GM13976 (cell line): ENCODE measurements around the gene LY6G5C.
"Not testable (repeated sequence)": the region's sequence is repeated elsewhere in the genome, so short reads cannot be mapped to it uniquely, and the experiment has no call there.

ENCODE experiments used
- DNase-seq: peaks from one replicate; pipeline ENCODE4 v3.0.0; 2012; ENCODE audit warnings: low spot score
- CTCF ChIP-seq: IDR thresholded peaks from 2 replicates; pipeline ENCODE4 v1.5.1; 2012; ENCODE audit warnings: borderline replicate concordance, mild to moderate bottlenecking; ENCODE audit not compliant: insufficient read depth; ENCODE audit errors: extremely low read depth, missing control alignments, control extremely low read depth
- in situ Hi-C: fragments of 300-500 bp; cut with MboI; formaldehyde crosslinking; loops from one replicate; pipeline ENCODE4 v1.12.0; 2022; ENCODE audit warnings: low sequenced_read_pairs, mixed read lengths, inconsistent platforms; ENCODE audit not compliant: unreplicated experiment

The LY6G5C gene

GRCh38 chr6:31713465-31713864 lies 32.6 kb upstream of the LY6G5C start:
- no peak for DNase-seq
- TF ChIP-seq CTCF: no peak
- in situ Hi-C loops: no loop called here

GRCh38 chr6:31712296-31712695 lies 31.4 kb upstream of the LY6G5C start:
- in situ Hi-C loops: no loop called here
- DNase-seq: no peak

GRCh38 chr6:31711233-31711632 lies 30.4 kb upstream of the LY6G5C start:
- no peak for DNase-seq
- TF ChIP-seq CTCF: no peak
- in situ Hi-C loops: no loop called here

More at GRCh38 chr6:31712296-31712695, 31.4 kb upstream of the LY6G5C start:
- TF ChIP-seq CTCF: no peak

GRCh38 chr6:31710523-31711219 lies 29.8 kb upstream of the LY6G5C start:
- in situ Hi-C loops: no loop called here
- no peak for DNase-seq
- no peak for TF ChIP-seq CTCF

- DNase-seq, in situ Hi-C loops: not testable (repeated sequence)
These were observed 28.3 kb upstream of the LY6G5C start for GRCh38 chr6:31709157-31709556.

GRCh38 chr6:31708224-31708623 lies 27.4 kb upstream of the LY6G5C start:
- no peak for TF ChIP-seq CTCF
- no peak for DNase-seq
- in situ Hi-C loops: no loop called here

GRCh38 chr6:31707701-31708100 lies 26.8 kb upstream of the LY6G5C start:
- in situ Hi-C loops: no loop called here
- DNase-seq: no peak
- TF ChIP-seq CTCF: no peak
